ENCODE data around the gene SERINC3. TPM values are rescaled to one million over a fixed set of nuclear protein-coding genes. Genes with fewer than 3 reads are reported as not detected.
A peak's percentile ranks its signal among the peaks of the same experiment; 100 is the strongest.

The SERINC3 gene
- total and polyA plus RNA-seq, 2 donors (not counting 1 experiment from before 2014, with no cell fraction given), result 120 to 238 TPM

DNA sequence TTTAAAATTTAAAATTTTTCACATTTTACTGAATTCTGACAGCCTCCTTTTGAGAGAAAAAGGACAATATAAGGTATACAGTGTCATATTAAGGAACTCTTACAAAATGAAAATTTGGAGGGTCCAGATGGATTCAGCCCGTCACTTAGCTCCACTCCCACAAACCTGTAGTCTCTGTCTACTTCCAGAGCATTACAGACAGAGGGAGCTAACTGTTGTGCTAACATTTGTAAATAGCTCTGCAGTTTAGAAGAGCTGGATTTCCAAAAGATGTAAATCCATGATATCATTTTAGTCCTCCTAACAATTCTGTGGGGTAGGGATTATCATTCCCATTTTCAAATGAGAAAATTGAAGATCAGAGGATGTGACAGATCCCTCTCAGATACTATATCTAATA, 16.1 kb upstream of the SERINC3 start:
- TF ChIP-seq, protein P1, sequence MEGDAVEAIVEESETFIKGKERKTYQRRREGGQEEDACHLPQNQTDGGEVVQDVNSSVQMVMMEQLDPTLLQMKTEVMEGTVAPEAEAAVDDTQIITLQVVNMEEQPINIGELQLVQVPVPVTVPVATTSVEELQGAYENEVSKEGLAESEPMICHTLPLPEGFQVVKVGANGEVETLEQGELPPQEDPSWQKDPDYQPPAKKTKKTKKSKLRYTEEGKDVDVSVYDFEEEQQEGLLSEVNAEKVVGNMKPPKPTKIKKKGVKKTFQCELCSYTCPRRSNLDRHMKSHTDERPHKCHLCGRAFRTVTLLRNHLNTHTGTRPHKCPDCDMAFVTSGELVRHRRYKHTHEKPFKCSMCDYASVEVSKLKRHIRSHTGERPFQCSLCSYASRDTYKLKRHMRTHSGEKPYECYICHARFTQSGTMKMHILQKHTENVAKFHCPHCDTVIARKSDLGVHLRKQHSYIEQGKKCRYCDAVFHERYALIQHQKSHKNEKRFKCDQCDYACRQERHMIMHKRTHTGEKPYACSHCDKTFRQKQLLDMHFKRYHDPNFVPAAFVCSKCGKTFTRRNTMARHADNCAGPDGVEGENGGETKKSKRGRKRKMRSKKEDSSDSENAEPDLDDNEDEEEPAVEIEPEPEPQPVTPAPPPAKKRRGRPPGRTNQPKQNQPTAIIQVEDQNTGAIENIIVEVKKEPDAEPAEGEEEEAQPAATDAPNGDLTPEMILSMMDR (conservative IDR thresholded peaks at IDR 0.05 in 1 of 2, IDR thresholded peaks at IDR 0.05 in 1 of 2; ENCODE audit: low read depth in 1 of 2, low read length in 2 of 2), result peak; percentile 32 to 39
- no peak for TF ChIP-seq EZH2 (IDR thresholded peaks at IDR 0.05; ENCODE audit: low read length, missing control alignments)
- Histone ChIP-seq H3K36me3 (ENCODE audit: control insufficient read depth, insufficient read depth, low read length) (no peaks in the 10 kb centered on the region), H3K9me3 (ENCODE audit: control insufficient read depth, insufficient read depth, low read depth, low read length) (no peaks in the 10 kb centered on the region), H3K4me2 (ENCODE audit: extremely low read depth, insufficient read depth, low read length) (no peak overlapping the region), H3K27ac (ENCODE audit: insufficient read depth, low read length) (no peak overlapping the region), H3K27me3 (ENCODE audit: control insufficient read depth, insufficient read depth, low read length) (no peaks in the 10 kb centered on the region), H2AFZ (ENCODE audit: low read length) (no peak overlapping the region), H3K4me3 (replicated peaks in 1 of 4; ENCODE audit: control extremely low read depth in 1 of 4, insufficient read depth in 1 of 4, low read depth in 3 of 4, low read length in 4 of 4) (no peak overlapping the region), H3K79me2 (ENCODE audit: control insufficient read depth, insufficient read depth, low read length) (no peaks in the 10 kb centered on the region), H3K9ac (ENCODE audit: insufficient read depth, low read length) (no peak overlapping the region), H3K4me1 (ENCODE audit: control insufficient read depth, extremely low read depth, insufficient read depth, low read length) (peaks cover 4% of the 10 kb centered on the region), H4K20me1 (ENCODE audit: control insufficient read depth, extremely low read depth, insufficient read depth, low read length) (no peaks in the 10 kb centered on the region)
- peak in 1 of 2 donors; percentile 46 for DNase-seq (ENCODE audit: low read depth in 2 of 2)

GRCh38 chr20:44536175-44536574, 14.3 kb upstream of the SERINC3 start:
- no peaks in the 10 kb centered on the region for H3K36me3 ChIP-seq (ENCODE audit: control insufficient read depth, insufficient read depth, low read length)

GRCh38 chr20:44533928-44534327, 12.1 kb upstream of the SERINC3 start:
- Histone ChIP-seq H3K79me2 (ENCODE audit: control insufficient read depth, insufficient read depth, low read length) (no peaks in the 10 kb centered on the region), H3K36me3 (ENCODE audit: control insufficient read depth, insufficient read depth, low read length) (no peaks in the 10 kb centered on the region), H3K4me2 (ENCODE audit: extremely low read depth, insufficient read depth, low read length) (no peak overlapping the region), H3K27me3 (ENCODE audit: control insufficient read depth, insufficient read depth, low read length) (no peaks in the 10 kb centered on the region), H3K4me3 (replicated peaks in 1 of 4; ENCODE audit: control extremely low read depth in 1 of 4, insufficient read depth in 1 of 4, low read depth in 3 of 4, low read length in 4 of 4) (no peak overlapping the region), H3K9ac (ENCODE audit: insufficient read depth, low read length) (no peak overlapping the region), H3K4me1 (ENCODE audit: control insufficient read depth, extremely low read depth, insufficient read depth, low read length) (peaks cover 5% of the 10 kb centered on the region), H4K20me1 (ENCODE audit: control insufficient read depth, extremely low read depth, insufficient read depth, low read length) (no peaks in the 10 kb centered on the region), H3K27ac (ENCODE audit: insufficient read depth, low read length) (no peak overlapping the region), H3K9me3 (ENCODE audit: control insufficient read depth, insufficient read depth, low read depth, low read length) (no peaks in the 10 kb centered on the region), H2AFZ (ENCODE audit: low read length) (no peak overlapping the region)
- DNase-seq (ENCODE audit: low read depth in 2 of 2), result no peak
- no peak for TF ChIP-seq EZH2 (IDR thresholded peaks at IDR 0.05; ENCODE audit: low read length, missing control alignments)
- TF ChIP-seq, protein P1 (conservative IDR thresholded peaks at IDR 0.05 in 1 of 2, IDR thresholded peaks at IDR 0.05 in 1 of 2; ENCODE audit: low read depth in 1 of 2, low read length in 2 of 2), result no peak

More at GRCh38 chr20:44536175-44536574, 14.3 kb upstream of the SERINC3 start:
- no peak for TF ChIP-seq EZH2 (IDR thresholded peaks at IDR 0.05; ENCODE audit: low read length, missing control alignments)
- TF ChIP-seq, protein P1 (conservative IDR thresholded peaks at IDR 0.05 in 1 of 2, IDR thresholded peaks at IDR 0.05 in 1 of 2; ENCODE audit: low read depth in 1 of 2, low read length in 2 of 2), result no peak
- H3K9me3 ChIP-seq (ENCODE audit: control insufficient read depth, insufficient read depth, low read depth, low read length), result no peaks in the 10 kb centered on the region
- no peaks in the 10 kb centered on the region for H3K27me3 ChIP-seq (ENCODE audit: control insufficient read depth, insufficient read depth, low read length)
- H3K4me3 ChIP-seq (replicated peaks in 1 of 4; ENCODE audit: control extremely low read depth in 1 of 4, insufficient read depth in 1 of 4, low read depth in 3 of 4, low read length in 4 of 4), result no peak overlapping the region
- H3K79me2 ChIP-seq (ENCODE audit: control insufficient read depth, insufficient read depth, low read length), result no peaks in the 10 kb centered on the region
- no peak overlapping the region for H3K27ac ChIP-seq (ENCODE audit: insufficient read depth, low read length)
- H3K9ac ChIP-seq (ENCODE audit: insufficient read depth, low read length), result no peak overlapping the region
- H2AFZ ChIP-seq (ENCODE audit: low read length), result no peak overlapping the region
- peaks cover 9% of the 10 kb centered on the region for H3K4me1 ChIP-seq (ENCODE audit: control insufficient read depth, extremely low read depth, insufficient read depth, low read length)
- no peaks in the 10 kb centered on the region for H4K20me1 ChIP-seq (ENCODE audit: control insufficient read depth, extremely low read depth, insufficient read depth, low read length)
- no peak for DNase-seq (ENCODE audit: low read depth in 2 of 2)
- no peak overlapping the region for H3K4me2 ChIP-seq (ENCODE audit: extremely low read depth, insufficient read depth, low read length)
